Esophagus squamous epithelium (tissue), 5 donors: ENCODE measurements around the gene CCDC38. TPM values are rescaled to one million over a fixed set of nuclear protein-coding genes. Genes with fewer than 3 reads are reported as not detected.

Source experiments
- DNase-seq: peaks from one replicate; lab custom pipeline; 2025; lab: John Stamatoyannopoulos, UW
- H3K27ac ChIP-seq, 4 donors: fragments of 200-600 bp; sonication (generic); one replicate each; pipeline ENCODE4 v1.5.1; 2016 to 2019; ENCODE audit warnings: mild to moderate bottlenecking in 1 of 4
- H3K27me3 ChIP-seq, 4 donors: fragments of 200-600 bp; sonication (generic); 1 replicate in 3 of 4; 2 replicates in 1 of 4; pipeline versions ENCODE4 v1.5.1 to v1.6.0; 2017 to 2021; ENCODE audit warnings: antibody characterized with exemption in 1 of 4
- H3K36me3 ChIP-seq, 3 donors: fragments of 200-600 bp; sonication (generic); one replicate each; pipeline ENCODE4 v1.5.1; 2016 to 2019
- H3K4me1 ChIP-seq, 3 donors: fragments of 200-600 bp; sonication (generic); one replicate each; pipeline ENCODE4 v1.5.1; 2017 to 2019
- H3K4me3 ChIP-seq, 4 donors: fragments of 200-600 bp; sonication (generic); 1 replicate in 3 of 4; 2 replicates in 1 of 4; pipeline ENCODE4 v1.5.1; 2016 to 2019; ENCODE audit warnings: mild to moderate bottlenecking in 2 of 4, moderate library complexity in 1 of 4
- H3K9me3 ChIP-seq, 3 donors: fragments of 200-600 bp; sonication (generic); one replicate each; pipeline ENCODE4 v1.5.1; 2016 to 2019
- CTCF ChIP-seq, 6 experiments: fragments of 450-650 bp in 4 of 6; fragments of 200-600 bp in 2 of 6; sonication (generic) in 2 of 6; IDR thresholded peaks; one replicate each; pipeline ENCODE4 v1.5.1; 2016 to 2019; ENCODE audit warnings: antibody characterized with exemption in 6 of 6, mild to moderate bottlenecking in 4 of 6, moderate library complexity in 4 of 6
- POLR2A ChIP-seq, 4 donors: fragments of 450-650 bp; IDR thresholded peaks; one replicate each; pipeline ENCODE4 v1.6.1; 2017; ENCODE audit warnings: antibody characterized with exemption in 4 of 4, mild to moderate bottlenecking in 4 of 4, moderate library complexity in 3 of 4
- WGBS, 2 donors: methylation state at CpG; one replicate each; pipeline ENCODE4 v1.1.5; 2018; 5-methylcytosine and 5-hydroxymethylcytosine counted together
- intact Hi-C: fragments of 100-400 bp; cut with DNase I; formaldehyde crosslinking; loops from one replicate; pipeline ENCODE4 v1.15.0; 2022
- total RNA-seq, 4 donors: library from RNA; depleted of rRNA; stranded (reverse); fragments of >200 nt; gene quantifications; one replicate each; pipeline ENCODE4 v1.1.0, GENCODE V29; 2016
- donor health status: DM: yes; HTN: yes; CAD: no.

Gene CCDC38
- total RNA-seq, 4 donors from 2014 or later: 0.23 TPM; not detected in 3

DNA sequence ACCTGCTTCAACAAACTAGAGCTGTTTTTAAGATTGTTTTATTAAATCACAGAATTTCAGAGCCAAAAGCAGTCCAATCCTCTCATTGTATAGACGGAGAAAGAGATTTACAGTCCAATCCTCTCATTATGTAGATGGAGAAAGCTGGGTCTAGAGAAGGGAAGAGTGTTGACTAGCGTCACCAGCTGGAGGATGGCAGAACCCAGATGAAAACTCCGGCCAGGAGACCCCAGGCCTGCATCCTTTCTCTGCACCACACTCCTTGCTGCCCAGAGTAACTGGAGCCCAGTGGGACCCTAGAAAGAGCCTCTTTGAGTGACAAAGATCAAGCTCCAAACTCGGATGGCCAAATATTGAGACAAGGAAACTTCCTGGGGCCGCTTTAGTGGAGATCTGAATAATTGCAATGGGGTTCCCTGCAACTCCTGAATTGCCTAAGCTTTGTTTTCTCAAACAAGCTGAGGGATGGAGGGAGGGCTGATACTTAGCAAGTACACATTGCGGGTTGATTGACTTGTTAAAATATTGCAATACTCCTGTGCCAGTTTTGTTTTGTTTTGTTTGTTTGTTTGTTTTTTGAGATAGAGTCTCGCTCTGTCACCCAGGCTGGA is 13.2 kb upstream of the CCDC38 start:
- Histone ChIP-seq H3K36me3 (no peaks in the 10 kb centered on the region), H3K4me1 (no peaks in the 10 kb centered on the region), H3K27ac (no peak overlapping the region), H3K27me3 (no peaks in the 10 kb centered on the region), H3K4me3 (no peak overlapping the region), H3K9me3 (no peaks in the 10 kb centered on the region)
- intact Hi-C loops: no loop called here
- DNase-seq: no peak
- 75 to 82% methylated on average over 7 of the region's 7 CpGs for WGBS, 2 donors
- TF ChIP-seq POLR2A (IDR thresholded peaks at IDR 0.05) (no peak), CTCF (IDR thresholded peaks at IDR 0.05) (no peak)

- no peak overlapping the region for H3K4me3 ChIP-seq
- 31 to 58% methylated on average over 1 of the region's 1 CpG for WGBS, 2 donors
- TF ChIP-seq POLR2A (IDR thresholded peaks at IDR 0.05) (no peak), CTCF (IDR thresholded peaks at IDR 0.05) (no peak)
- no peak overlapping the region for H3K27ac ChIP-seq
- no peaks in the 10 kb centered on the region for H3K4me1 ChIP-seq
- DNase-seq: no peak
- H3K36me3 ChIP-seq: no peaks in the 10 kb centered on the region
- H3K9me3 ChIP-seq: no peaks in the 10 kb centered on the region
- no peaks in the 10 kb centered on the region for H3K27me3 ChIP-seq
- intact Hi-C loops: no loop called here
Observed at GRCh38 chr12:95953000-95953399, 10.6 kb upstream of the CCDC38 start.

- no peak for TF ChIP-seq POLR2A (IDR thresholded peaks at IDR 0.05)
- Histone ChIP-seq H3K27me3 (no peaks in the 10 kb centered on the region), H3K9me3 (no peaks in the 10 kb centered on the region), H3K4me3 (no peak overlapping the region), H3K4me1 (no peaks in the 10 kb centered on the region), H3K36me3 (no peaks in the 10 kb centered on the region), H3K27ac (no peak overlapping the region)
- intact Hi-C loops: no loop called here
- DNase-seq: no peak
Observed at GRCh38 chr12:95951515-95951914, 9.1 kb upstream of the CCDC38 start.

DNA sequence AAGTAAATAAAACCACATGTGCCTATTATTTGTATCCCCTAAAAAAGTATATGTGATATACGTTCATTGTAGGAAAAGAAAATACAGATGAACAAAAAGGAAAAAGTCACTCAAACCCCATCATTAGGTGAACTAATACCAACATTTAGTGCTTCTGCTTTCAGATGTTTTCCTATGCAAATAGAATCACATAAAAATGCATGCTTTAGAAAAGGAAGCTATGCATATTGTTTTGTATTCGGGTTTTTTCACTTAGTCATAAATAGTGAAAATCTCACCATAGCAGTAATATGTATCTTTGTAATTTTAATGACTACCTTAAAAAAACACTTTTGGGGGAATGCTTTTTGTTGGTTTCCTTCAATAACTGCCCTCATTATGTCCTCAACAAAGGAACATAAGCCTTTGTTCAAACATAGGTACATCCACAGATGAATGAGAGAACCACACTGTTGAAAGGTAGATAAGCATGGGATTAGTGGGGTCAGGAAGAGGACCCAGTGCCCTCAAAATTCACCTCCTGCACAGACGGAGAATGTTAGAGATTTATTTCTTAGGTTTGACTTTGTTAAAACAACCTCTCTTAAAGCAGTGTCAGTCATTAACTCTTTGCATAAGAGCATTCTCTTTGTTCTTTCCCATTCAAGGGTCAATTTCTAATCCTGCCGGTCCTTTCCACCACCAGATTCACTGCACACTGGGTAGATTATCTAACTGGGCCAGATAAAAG is 7.2 kb upstream of the CCDC38 start:
- intact Hi-C loops: no loop called here
- no peak for DNase-seq
- TF ChIP-seq POLR2A (IDR thresholded peaks at IDR 0.05): no peak
- no peak for TF ChIP-seq CTCF (IDR thresholded peaks at IDR 0.05)
- no peaks in the 10 kb centered on the region for H3K27me3 ChIP-seq
- H3K4me3 ChIP-seq: no peak overlapping the region
- no peaks in the 10 kb centered on the region for H3K9me3 ChIP-seq
- no peaks in the 10 kb centered on the region for H3K4me1 ChIP-seq
- no peaks in the 10 kb centered on the region for H3K36me3 ChIP-seq
- 33 to 55% methylated on average over 4 of the region's 4 CpGs for WGBS, 2 donors
- no peak overlapping the region for H3K27ac ChIP-seq

- H3K36me3 ChIP-seq: no peaks in the 10 kb centered on the region
- intact Hi-C loops: no loop called here
- H3K9me3 ChIP-seq: no peaks in the 10 kb centered on the region
- H3K4me1 ChIP-seq: peaks cover 3 to 21% (median 4%) of the 10 kb centered on the region in 3 donors
- H3K27ac ChIP-seq: no peak overlapping the region
- DNase-seq: no peak
- no peak overlapping the region for H3K4me3 ChIP-seq
- TF ChIP-seq POLR2A (IDR thresholded peaks at IDR 0.05): no peak
- TF ChIP-seq CTCF (IDR thresholded peaks at IDR 0.05): no peak
- no peaks in the 10 kb centered on the region for H3K27me3 ChIP-seq
- 82 to 89% methylated on average over 10 of the region's 10 CpGs for WGBS, 2 donors
Observed at GRCh38 chr12:95944108-95944704, 1.8 kb upstream of the CCDC38 start.
